Midbrain (tissue), 1 donor: ENCODE data around the gene GMDS.

Experiments used
- DNase-seq: peaks from one replicate; lab custom pipeline; 2025; lab: John Stamatoyannopoulos, UW

Gene GMDS

DNA sequence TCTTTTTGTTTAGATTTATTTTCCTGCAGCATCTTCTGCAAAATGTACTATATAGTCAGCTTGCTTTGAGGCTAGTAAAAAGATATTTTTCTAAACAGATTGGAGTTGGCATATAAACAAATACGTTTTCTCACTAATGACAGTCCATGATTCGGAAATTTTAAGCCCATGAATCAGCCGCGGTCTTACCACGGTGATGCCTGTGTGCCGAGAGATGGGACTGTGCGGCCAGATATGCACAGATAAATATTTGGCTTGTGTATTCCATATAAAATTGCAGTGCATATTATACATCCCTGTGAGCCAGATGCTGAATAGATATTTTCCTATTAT lies 632.5 kb downstream of the GMDS start:
- DNase-seq = no peak

DNA sequence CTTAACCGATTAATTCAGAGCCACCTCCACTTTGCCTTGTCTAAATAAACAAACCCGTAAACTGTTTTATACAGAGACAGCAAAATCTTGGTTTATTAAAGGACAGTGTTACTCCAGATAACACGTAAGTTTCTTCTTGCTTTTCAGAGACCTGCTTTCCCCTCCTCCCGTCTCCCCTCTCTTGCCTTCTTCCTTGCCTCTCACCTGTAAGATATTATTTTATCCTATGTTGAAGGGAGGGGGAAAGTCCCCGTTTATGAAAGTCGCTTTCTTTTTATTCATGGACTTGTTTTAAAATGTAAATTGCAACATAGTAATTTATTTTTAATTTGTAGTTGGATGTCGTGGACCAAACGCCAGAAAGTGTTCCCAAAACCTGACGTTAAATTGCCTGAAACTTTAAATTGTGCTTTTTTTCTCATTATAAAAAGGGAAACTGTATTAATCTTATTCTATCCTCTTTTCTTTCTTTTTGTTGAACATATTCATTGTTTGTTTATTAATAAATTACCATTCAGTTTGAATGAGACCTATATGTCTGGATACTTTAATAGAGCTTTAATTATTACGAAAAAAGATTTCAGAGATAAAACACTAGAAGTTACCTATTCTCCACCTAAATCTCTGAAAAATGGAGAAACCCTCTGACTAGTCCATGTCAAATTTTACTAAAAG lies 633.0 kb downstream of the GMDS start:
- no peak for DNase-seq

DNA sequence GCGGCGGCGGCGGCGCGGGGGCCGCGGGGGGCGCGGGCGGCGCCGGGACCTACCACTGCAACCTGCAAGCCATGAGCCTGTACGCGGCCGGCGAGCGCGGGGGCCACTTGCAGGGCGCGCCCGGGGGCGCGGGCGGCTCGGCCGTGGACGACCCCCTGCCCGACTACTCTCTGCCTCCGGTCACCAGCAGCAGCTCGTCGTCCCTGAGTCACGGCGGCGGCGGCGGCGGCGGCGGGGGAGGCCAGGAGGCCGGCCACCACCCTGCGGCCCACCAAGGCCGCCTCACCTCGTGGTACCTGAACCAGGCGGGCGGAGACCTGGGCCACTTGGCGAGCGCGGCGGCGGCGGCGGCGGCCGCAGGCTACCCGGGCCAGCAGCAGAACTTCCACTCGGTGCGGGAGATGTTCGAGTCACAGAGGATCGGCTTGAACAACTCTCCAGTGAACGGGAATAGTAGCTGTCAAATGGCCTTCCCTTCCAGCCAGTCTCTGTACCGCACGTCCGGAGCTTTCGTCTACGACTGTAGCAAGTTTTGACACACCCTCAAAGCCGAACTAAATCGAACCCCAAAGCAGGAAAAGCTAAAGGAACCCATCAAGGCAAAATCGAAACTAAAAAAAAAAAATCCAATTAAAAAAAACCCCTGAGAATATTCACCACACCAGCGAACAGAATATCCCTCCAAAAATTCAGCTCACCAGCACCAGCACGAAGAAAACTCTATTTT lies 633.7 kb downstream of the GMDS start:
- no peak for DNase-seq

DNA sequence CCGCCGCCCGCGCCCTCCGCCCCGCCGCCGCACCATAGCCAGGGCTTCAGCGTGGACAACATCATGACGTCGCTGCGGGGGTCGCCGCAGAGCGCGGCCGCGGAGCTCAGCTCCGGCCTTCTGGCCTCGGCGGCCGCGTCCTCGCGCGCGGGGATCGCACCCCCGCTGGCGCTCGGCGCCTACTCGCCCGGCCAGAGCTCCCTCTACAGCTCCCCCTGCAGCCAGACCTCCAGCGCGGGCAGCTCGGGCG lies 634.2 kb downstream of the GMDS start:
- no peak for DNase-seq

DNA sequence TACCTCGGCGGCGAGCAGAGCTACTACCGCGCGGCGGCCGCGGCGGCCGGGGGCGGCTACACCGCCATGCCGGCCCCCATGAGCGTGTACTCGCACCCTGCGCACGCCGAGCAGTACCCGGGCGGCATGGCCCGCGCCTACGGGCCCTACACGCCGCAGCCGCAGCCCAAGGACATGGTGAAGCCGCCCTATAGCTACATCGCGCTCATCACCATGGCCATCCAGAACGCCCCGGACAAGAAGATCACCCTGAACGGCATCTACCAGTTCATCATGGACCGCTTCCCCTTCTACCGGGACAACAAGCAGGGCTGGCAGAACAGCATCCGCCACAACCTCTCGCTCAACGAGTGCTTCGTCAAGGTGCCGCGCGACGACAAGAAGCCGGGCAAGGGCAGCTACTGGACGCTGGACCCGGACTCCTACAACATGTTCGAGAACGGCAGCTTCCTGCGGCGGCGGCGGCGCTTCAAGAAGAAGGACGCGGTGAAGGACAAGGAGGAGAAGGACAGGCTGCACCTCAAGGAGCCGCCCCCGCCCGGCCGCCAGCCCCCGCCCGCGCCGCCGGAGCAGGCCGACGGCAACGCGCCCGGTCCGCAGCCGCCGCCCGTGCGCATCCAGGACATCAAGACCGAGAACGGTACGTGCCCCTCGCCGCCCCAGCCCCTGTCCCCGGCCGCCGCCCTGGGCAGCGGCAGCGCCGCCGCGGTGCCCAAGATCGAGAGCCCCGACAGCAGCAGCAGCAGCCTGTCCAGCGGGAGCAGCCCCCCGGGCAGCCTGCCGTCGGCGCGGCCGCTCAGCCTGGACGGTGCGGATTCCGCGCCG lies 634.7 kb downstream of the GMDS start:
- no peak for DNase-seq

DNA sequence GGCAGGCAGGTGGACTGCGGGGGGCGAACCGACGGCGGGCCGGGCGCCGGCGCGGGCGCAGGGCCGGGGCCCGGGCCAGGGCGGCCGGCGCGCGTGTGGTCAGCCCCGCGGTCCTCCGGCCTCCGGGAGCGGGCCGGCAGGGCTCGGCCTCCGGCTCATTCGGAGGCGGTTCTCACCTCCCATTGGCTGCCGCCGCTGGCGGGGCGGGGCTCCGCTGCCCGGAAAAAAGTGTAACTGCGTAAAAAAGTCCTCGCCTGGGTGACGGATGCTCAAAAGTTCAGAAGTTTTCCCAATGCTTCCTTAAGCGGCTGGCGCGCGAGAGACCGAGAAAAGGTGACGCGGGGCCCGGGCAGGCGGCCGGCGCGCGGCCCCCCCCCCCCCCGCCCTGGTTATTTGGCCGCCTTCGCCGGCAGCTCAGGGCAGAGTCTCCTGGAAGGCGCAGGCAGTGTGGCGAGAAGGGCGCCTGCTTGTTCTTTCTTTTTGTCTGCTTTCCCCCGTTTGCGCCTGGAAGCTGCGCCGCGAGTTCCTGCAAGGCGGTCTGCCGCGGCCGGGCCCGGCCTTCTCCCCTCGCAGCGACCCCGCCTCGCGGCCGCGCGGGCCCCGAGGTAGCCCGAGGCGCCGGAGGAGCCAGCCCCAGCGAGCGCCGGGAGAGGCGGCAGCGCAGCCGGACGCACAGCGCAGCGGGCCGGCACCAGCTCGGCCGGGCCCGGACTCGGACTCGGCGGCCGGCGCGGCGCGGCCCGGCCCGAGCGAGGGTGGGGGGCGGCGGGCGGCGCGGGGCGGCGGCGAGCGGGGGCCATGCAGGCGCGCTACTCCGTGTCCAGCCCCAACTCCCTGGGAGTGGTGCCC lies 635.5 kb downstream of the GMDS start, which contains the start of gene FOXC1:
TSS of gene FOXC1 (plus strand) at position 268 of the 849 bp plus-strand sequence. CDS start at position 799, 531 bp downstream.
- DNase-seq = peak; percentile 40

DNA sequence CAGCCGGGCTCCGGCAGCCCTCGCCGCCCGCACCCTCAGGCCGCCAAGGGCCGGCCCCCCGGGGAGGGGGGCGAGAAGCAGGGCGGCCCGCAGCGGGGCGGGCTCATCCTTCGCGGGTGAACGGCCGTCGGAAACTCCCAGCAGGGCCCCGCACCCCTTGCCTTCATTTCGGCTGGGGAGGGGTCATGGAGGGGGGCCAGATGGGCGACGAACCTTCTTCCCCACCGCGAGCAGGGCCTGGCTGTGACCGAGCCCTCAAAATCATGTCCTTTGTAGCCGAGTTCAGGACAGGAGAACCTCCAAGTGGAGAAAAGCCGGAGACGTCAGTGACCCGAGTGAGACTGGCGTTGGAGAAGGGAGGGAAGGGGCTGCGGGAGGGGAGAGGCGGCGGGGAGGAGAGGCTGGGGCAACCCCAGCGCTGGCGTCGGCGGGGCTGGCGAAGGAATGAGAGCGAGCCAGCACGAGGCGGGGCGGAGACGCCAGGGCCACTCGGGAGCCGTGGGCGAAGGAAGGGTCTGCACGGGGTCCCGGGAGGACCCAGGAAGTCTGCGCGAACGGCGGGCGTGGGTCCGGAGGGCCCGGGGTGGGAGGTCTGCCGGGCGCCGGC lies 636.3 kb downstream of the GMDS start:
- no peak for DNase-seq

DNA sequence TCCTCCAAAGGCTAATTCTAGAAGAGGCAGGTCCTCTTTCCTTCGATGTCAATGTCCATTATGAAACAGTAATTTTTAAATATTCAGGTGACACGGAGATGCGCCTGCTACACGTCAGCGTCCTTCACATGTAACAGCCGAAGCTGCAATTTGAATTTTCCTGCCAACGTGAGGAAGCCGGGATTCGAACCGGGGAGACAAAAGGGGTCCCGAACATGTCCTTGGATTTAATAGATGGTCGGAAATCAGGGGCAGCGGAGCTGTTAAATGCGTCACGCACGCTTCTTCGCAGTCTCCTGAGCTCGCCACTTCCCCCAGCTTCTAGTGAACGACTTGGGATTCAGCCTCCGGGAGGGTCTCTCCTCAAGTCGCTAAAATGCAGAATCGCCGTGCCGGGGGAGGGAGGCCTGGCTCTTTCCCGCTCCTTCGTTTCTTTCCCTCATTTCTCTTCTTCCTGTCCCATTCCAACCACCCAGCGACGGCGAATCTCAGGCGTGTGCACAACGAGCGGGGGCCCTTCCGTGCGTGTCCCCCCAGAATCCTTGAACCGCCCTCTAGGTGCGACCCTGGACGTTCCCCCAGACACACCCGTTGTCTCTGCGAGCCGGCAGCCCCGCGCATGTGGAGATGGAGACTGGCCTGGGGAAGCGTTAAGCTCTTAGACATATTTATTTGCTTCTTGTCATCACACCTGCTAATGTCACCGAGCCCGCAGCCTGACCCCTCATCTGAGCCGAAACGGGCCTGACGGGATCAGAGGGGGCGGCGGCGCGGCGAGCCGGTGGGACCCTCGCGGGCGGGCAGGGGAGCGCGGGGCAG lies 637.0 kb downstream of the GMDS start:
- no peak for DNase-seq

DNA sequence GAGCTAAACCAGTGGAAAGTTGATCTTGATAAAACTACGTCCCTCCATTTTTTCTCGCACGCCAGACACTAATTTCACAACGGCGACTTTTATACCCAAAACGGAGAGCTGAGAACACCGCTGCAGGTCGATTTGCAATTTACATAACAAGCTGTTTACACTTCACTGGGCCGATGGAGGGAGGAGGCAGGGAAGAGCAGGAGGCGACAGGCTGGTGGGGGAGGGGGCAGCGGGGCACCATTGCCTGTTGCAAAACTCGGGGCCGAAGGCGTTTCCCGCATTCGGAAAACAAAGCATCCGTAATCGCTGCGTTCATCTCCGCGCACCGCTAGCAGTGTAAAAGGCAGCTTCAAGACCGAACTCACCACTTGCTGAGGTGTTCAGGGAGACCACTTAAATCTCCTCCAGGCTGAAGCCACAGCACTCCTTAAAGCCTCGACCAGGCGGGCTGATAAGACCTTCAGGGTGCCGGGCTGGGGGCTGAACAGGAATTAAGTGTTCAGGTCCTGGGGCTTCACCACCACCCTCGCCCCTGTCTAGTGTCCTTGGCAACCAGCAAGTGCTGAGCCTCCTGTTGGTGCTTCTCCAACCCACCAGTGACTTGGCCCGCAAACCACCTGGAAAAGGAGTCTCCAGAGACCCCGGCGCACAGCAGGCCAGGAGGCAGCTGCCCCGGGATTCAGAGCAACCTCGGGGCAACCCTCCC lies 637.7 kb downstream of the GMDS start:
- DNase-seq = no peak

DNA sequence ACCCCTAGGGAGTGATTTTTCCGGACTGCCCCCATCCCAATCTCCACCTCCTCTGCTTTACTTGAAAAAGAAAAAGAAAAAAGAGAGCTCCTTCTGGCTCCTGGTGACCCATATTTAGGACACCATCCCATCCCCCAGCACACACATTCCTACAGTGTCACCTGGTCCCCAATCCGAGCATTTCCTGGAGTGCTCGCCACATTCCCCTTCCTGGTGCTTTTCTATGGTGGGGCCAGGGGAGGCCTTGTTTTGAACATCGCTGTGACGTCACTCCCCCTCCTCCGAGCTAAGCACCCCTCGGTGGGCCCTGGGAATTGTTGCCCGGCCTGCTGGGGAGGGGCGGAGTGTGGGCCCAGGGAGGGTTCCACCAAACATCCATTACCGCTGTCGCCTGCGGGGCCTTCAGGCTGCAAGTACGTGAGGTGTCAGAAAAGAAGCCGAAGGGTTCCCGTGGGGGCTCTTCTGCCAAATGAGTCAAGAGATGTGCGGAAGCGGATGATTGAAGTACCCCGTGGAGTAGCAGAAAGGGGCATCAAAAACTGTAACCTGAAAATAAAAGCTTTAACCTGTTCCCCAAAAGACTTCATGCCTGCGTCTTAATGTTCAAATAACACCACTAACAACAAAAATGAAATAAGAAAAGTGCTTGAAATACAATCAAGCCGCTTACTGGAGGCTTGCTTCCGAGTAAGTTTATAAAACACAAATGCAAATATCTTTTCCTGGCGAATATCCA lies 638.5 kb downstream of the GMDS start:
- DNase-seq = no peak

DNA sequence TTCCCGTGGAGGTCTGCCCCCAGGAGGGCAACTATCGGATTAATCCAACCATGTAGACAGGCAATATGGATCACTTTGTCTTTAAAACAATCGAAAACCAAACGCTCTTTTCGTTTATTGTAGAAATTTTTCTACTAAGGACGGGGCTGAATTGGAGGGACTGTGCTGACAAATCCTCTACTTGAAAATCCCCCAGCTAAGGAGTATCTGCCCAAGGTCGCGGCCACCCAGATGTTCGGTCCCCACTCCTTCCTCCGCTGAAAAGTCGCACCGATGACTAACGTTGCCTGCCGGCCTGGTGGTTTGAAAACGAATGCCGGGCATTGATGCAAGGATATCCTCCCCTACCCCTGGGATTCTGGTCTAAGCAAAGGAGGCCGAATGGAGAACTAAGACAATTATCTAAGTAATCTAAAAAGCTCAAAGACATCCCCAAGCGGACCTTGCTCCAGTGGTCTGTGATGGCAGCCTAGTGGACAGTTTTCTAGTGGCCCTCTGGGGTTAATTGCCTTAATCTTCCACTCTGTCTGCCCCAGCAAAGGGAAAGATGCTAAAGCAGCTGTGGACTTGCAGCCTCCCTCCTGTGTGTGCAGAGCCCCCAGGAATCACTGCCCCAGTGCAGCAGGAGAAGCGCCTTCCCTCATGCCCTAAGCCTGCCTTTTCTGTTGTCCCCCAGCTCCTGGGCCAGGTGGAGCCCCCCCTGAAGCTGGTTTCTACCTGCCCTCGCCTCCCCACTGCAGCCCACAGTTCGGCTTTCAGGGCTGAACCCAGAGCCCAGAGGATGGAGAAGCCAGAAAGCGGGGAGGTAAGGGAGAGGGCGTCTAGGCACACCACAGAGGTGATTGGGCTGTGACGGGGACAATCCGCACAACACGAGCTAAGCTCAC lies 639.3 kb downstream of the GMDS start:
- DNase-seq = no peak

DNA sequence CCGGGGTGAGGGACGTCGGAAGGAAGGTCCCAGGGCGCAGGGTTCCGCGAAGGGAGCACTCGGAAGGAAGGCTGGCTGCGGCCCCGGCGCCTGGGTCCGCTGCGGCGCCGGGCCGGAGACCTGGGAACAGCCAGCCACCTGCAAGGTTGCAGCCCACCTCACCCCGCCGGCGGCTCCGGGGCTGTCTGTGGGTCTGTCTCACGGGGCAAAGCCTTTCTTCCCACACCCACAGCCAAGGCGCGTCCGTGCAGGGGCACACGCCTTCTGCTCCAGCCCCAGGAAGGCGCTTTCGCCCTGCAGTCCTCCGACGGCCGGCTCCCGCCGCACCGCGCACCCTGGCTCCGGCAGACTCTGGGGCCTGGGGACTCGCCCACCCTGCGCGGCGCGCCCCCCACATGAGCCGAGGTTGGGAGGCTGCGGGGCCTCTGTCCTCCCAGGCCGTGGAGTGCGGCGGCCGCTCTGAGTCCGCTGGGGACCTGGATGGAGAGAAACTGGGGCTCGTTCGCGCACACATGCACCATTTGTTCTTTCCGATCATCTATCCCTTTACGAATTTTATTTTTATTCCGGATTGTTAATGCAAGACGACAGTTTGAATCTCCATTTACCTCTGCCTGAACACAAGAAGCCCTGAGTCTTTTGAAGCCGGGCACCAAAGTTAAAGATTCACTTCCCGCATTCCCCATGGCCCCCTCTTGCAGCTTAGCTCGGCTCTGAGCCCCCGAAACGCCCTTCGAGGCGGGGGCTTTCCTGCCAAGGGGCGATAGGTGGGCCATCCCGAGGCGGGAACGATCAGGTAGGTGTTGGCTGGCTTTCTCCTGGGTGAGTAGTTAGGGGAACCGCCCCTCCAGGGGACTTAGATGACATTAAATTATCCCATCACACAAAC lies 640.2 kb downstream of the GMDS start:
- no peak for DNase-seq

DNA sequence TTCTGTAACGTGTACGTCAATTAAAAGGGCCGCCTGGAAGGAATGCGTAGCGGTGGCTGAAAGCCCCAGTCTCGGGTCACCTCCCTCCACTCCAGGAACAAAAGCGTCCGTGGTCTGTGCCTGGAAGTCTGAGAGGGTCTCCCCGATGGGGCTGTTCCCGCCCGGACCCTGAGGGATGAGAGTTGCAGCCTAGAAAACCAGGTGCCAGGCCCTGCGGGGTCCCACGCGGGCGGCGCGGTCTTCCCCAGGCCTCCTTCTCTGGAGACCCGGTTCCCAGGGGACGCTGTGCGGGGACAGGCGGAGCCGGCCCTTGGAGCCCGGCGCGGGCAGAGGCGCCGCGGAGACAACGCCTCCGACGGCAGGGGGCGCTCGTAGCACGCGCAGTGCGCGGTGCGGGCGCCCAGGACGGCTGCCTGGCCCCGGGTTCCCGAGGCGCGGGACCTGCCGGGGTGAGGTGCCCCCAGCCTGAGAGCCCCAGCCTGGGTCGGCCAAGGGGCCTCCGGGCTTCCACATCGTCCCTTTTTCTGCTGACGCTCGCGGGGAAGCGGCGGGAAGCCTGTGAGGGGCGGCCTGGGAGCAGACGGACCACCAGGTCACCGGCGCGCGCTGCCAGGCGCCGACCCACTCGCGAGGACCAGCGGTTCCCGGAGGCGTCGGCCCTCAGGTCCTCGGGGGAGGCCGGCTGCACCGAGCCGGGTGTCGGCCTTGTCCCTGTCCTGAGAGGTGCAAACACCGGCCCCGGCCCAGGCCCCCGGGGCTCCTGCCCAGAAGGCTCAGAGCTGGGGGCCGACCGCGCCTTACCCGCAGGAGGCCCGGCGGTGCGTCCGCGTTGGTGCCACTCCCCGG lies 641.0 kb downstream of the GMDS start:
- peak; percentile 58 for DNase-seq

DNA sequence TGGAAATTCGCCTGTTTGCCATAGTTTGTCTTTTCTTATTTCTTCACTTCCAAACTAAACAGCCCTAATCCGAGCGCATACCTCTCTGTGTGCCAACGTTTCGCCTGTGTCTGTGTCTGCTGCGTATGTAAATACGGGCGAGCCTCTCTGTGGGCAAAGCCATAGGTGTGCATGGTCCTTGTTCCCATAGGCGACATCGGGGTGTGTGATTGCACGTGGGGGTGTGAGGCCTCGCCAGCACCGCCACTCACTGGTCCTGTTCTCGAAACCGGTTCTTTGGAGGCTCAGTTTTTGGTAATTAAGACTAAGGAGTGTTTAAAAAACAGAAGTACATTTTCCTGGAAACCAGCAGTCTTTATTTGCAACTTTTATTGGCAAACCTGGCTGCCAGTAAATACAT lies 641.7 kb downstream of the GMDS start:
- no peak for DNase-seq

DNA sequence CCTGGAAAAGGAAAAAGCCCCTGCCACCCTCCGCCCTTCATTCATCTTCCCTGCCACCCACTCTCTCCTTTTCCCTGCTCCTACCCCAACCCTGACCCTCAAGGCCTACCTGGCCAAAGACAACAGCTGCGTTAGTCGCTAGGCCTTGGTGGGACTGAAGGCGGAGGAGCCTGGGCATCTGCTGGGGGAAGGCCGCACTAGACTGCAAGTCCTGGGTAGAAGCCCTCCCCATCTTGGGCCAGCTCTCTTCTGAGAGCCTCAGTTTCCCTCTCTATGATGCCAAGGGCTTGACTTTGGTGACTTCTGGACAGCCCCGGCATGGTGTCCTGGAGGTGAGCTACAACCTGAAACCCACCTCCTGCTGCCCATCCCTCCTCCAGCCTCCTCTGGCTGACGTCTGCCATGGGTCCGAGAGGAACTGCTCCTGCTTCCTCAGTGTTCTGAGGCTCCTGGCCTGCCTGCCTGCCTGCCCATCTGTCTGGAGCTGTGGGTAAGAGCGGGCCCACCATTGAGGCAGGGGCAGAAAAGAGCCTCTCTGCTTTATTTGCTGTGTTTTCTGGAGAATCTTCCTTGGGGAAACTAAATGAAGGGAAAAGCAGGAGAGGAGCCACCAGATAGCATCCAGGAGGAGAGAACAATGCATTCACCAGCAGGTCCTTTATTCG lies 643.2 kb downstream of the GMDS start:
- no peak for DNase-seq
